Ovary (tissue), 9 donors: ENCODE results near the gene CCDC27. TPM values are rescaled to one million over a fixed set of nuclear protein-coding genes. Genes with fewer than 3 reads are reported as not detected.
"Not testable (repeated sequence)": the region's sequence is repeated elsewhere in the genome, so short reads cannot be mapped to it uniquely, and the experiment has no call there.

Experiments
- DNase-seq, 5 donors: peaks; one replicate each; pipeline ENCODE4 v3.0.0-alpha.2; 2019 to 2020
- H3K27ac ChIP-seq, 2 donors: fragments of 200-600 bp; one replicate each; pipeline versions ENCODE4 v1.5.1 to v1.8.0; 2019 to 2022
- H3K27me3 ChIP-seq: fragments of 200-600 bp; one replicate; pipeline ENCODE4 v1.8.0; 2022
- H3K36me3 ChIP-seq: fragments of 200-600 bp; sonication (generic); one replicate; pipeline ENCODE4 v1.5.1; 2019
- H3K4me1 ChIP-seq: one replicate; pipeline ENCODE4 v1.8.1; 2013; ENCODE audit warnings: mild to moderate bottlenecking, moderate library complexity; ENCODE audit not compliant: insufficient read depth
- H3K4me3 ChIP-seq: fragments of 200-600 bp; sonication (generic); one replicate; pipeline ENCODE4 v1.5.1; 2017
- H3K9me3 ChIP-seq, 2 donors: fragments of 200-600 bp in 1 of 2; sonication (generic) in 1 of 2; one replicate each; pipeline versions ENCODE4 v1.5.1 to v1.8.1; 2013 to 2019; ENCODE audit warnings: mild to moderate bottlenecking in 1 of 2, moderate library complexity in 1 of 2
- EP300 ChIP-seq: sonication (generic); formaldehyde crosslinking; IDR thresholded peaks from one replicate; pipeline ENCODE4 v1.6.1; 2017; ENCODE audit warnings: antibody characterized with exemption
- POLR2A ChIP-seq: fragments of 450-650 bp; IDR thresholded peaks from one replicate; pipeline ENCODE4 v1.6.1; 2017; ENCODE audit warnings: antibody characterized with exemption, mild to moderate bottlenecking, moderate library complexity
- WGBS, 3 donors: extraction: QIAGEN DNeasy Blood & Tissue Kit in 1 of 3; methylation state at CpG; one replicate each; pipeline versions ENCODE4 v1.1.5 to v1.1.7; 2013 to 2017; 5-methylcytosine and 5-hydroxymethylcytosine counted together
- intact Hi-C, 4 donors: fragments of 100-400 bp; cut with DNase I; formaldehyde crosslinking; loops; one replicate each; pipeline versions ENCODE4 v1.11.0 to v1.15.1; 2022 to 2023
- polyA plus RNA-seq, 2 donors: library from polyadenylated mRNA; stranded (reverse); fragments of 200-250 nt in 1 of 2; fragments of 350-450 nt in 1 of 2; fragmentation: Illumina TruSeq in 1 of 2; extraction: RNeasy Lipid Tissue Mini Kit (QIAGEN cat#74804) in 1 of 2; gene quantifications; one replicate each; pipeline ENCODE4 v1.2.3, GENCODE V29; 2013 to 2014
- total RNA-seq, 7 donors: library from RNA; depleted of rRNA in 2 of 7; stranded (reverse); fragments of >200 nt in 2 of 7; fragmentation: NEBNext Ultra II Directional in 3 of 7; extraction: Animal tissue kit (Norgen Biotek cat#: 25700) in 3 of 7; gene quantifications; one replicate each; pipeline versions ENCODE4 v1.1.0 to v1.2.4, GENCODE V29; 2016 to 2023
- TF ChIP-seq, protein P1 (sequence below), 3 donors: fragments of 450-650 bp in 2 of 3; fragments of 200-600 bp in 1 of 3; IDR thresholded peaks; one replicate each; pipeline versions ENCODE4 v1.5.1 to v1.8.0; 2016 to 2022; ENCODE audit warnings: antibody characterized with exemption in 3 of 3, mild to moderate bottlenecking in 1 of 3
- donor health status: DM: no; HTN: no; CAD: no; lungs with moderate emphysema.
- donor health status: DM: no; HTN: no; CAD: no.
- donor health status: Bipolar disorder and iron deficiency.
- donor health status: DM: yes; HTN: yes; CAD: no.
- donor health status: DM: no; HTN: no; CAD: no.
- donor health status: DM: yes; HTN: yes; CAD: no.

The CCDC27 gene
- total and polyA plus RNA-seq, 9 donors = 0.05 TPM; not detected in 8

- no peak for DNase-seq
- Histone ChIP-seq H3K27me3 (no peaks in the 10 kb centered on the region), H3K36me3 (no peaks in the 10 kb centered on the region), H3K9me3 (no peaks in the 10 kb centered on the region), H3K27ac (no peak overlapping the region), H3K4me1 (peaks cover 2% of the 10 kb centered on the region), H3K4me3 (no peak overlapping the region)
- 65 to 76% (median 73%) methylated on average over 3 of the region's 3 CpGs for WGBS, 3 donors
- intact Hi-C loops = loop anchor here in 3 of 4 donors (5.0 to 10.0 kb wide), 3 partner anchors 228 to 268 kb away; partner anchors contain the start of gene ARHGEF16 (in 1 of the 3)
- TF ChIP-seq, protein P1, sequence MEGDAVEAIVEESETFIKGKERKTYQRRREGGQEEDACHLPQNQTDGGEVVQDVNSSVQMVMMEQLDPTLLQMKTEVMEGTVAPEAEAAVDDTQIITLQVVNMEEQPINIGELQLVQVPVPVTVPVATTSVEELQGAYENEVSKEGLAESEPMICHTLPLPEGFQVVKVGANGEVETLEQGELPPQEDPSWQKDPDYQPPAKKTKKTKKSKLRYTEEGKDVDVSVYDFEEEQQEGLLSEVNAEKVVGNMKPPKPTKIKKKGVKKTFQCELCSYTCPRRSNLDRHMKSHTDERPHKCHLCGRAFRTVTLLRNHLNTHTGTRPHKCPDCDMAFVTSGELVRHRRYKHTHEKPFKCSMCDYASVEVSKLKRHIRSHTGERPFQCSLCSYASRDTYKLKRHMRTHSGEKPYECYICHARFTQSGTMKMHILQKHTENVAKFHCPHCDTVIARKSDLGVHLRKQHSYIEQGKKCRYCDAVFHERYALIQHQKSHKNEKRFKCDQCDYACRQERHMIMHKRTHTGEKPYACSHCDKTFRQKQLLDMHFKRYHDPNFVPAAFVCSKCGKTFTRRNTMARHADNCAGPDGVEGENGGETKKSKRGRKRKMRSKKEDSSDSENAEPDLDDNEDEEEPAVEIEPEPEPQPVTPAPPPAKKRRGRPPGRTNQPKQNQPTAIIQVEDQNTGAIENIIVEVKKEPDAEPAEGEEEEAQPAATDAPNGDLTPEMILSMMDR (IDR thresholded peaks at IDR 0.05) = no peak
- TF ChIP-seq POLR2A (no peak), EP300 (no peak)
Measured at GRCh38 chr1:3722846-3723245, 29.4 kb upstream of the CCDC27 start.

DNA sequence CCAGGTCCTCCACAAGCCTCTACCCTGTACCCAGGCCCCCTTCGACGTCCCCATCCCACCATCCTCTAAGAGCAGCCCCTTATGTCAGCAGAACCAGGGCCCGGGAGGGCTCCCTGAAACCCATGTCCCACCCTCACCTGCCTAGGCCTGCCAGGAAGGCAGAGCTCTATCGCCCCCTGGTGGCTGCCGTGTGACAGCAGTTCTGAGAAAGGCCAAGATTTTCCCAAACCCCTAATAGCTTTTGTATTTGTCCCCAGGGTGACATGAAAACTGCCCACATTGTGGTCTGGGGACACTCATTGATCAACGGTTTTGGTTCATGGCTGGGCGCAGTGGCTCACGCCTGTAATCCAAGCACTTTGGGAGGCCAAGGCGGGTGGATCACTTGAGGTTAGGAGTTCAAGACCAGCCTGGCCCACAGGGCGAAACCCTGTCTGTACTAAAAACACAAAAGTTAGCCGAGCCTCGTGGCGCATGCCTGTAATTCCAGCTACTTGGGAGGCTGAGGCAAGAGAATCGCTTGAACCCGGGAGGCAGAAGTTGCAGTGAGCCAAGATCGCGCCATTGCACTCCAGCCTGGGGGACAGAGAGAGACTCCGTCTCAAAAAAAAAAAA is 27.7 kb upstream of the CCDC27 start:
- H3K36me3 ChIP-seq, H3K27ac ChIP-seq, H3K4me3 ChIP-seq, H3K4me1 ChIP-seq, H3K9me3 ChIP-seq, H3K27me3 ChIP-seq: not testable (repeated sequence)
- 36 to 40% (median 39%) methylated on average over 18 of the region's 18 CpGs for WGBS, 3 donors
- DNase-seq = peak; percentile 52 to 80 (median 71)
- intact Hi-C loops = loop anchor here in 3 of 4 donors (5.0 to 10.0 kb wide), 3 partner anchors 230 to 270 kb away; partner anchors contain the start of gene ARHGEF16 (in 1 of the 3)
- TF ChIP-seq, protein P1 (IDR thresholded peaks at IDR 0.05) = peak; percentile 57 to 73 (median 64)

DNA sequence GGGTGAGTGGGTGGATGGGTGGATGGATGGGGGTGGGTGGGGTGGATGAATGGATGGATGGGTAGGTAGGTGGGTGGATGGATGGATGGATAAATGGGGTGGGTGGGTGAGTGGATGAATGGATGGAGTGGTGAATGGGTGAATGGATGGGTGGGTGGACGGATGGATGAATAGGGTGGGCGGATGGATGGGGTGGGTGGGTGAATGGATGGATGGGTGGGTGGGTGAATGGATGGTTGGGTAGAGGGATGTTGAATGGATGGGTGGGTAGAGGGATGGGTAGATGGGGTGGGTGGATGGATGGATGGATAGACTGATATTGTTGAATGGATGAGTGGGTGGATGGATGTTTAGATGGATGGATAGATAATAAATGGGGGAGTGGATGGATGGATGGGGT is 26.9 kb upstream of the CCDC27 start:
- no peak overlapping the region for H3K4me3 ChIP-seq
- H3K27me3 ChIP-seq = no peaks in the 10 kb centered on the region
- no peaks in the 10 kb centered on the region for H3K4me1 ChIP-seq
- TF ChIP-seq POLR2A = no peak
- no peak for TF ChIP-seq EP300
- TF ChIP-seq, protein P1 (IDR thresholded peaks at IDR 0.05) = no peak
- DNase-seq = no peak
- intact Hi-C loops = loop anchor here in 2 of 4 donors (10.0 kb wide), 2 partner anchors 231 to 271 kb away; partner anchors contain the start of gene ARHGEF16 (in 1 of the 2)
- no peaks in the 10 kb centered on the region for H3K36me3 ChIP-seq
- WGBS, 3 donors = 93 to 95% (median 94%) methylated on average over 2 of the region's 2 CpGs
- H3K27ac ChIP-seq = no peak overlapping the region
- H3K9me3 ChIP-seq = no peaks in the 10 kb centered on the region

GRCh38 chr1:3727042-3727824 is 25.0 kb upstream of the CCDC27 start:
- no peaks in the 10 kb centered on the region for H3K27me3 ChIP-seq
- DNase-seq = no peak
- no peaks in the 10 kb centered on the region for H3K36me3 ChIP-seq
- TF ChIP-seq EP300 = no peak
- no peak for TF ChIP-seq POLR2A
- TF ChIP-seq, protein P1 (IDR thresholded peaks at IDR 0.05) = no peak
- no peak overlapping the region for H3K27ac ChIP-seq
- H3K4me3 ChIP-seq = no peak overlapping the region
- no peaks in the 10 kb centered on the region for H3K9me3 ChIP-seq
- WGBS, 3 donors = 49 to 68% (median 52%) methylated on average over 30 to 37 of the region's 37 CpGs
- peaks cover 2% of the 10 kb centered on the region for H3K4me1 ChIP-seq
- intact Hi-C loops = loop anchor here in 2 of 4 donors (10.0 kb wide), 2 partner anchors 232 to 272 kb away; partner anchors contain the start of gene ARHGEF16 (in 1 of the 2)
